ENCODE results near the gene LYSMD2.

DNA sequence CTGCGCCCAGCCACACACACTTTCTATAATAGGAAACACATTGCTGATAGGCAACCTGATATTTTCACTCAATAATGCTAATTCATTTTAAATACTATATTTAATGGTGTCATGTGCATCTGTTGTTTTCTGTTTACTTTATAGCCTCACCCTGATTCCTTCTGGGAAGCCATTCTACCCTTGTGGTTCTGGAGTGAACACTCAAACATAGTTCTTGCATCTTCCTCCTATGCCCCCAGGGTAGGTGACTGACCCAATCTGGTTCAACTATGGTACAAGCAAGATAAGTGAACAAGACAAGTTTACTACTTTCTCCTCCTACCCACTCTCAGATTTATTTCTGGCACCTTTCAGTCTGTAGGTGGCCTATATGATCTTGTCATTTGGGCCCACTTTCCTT is 60.4 kb downstream of the LYSMD2 start:
- TF ChIP-seq, protein P1, sequence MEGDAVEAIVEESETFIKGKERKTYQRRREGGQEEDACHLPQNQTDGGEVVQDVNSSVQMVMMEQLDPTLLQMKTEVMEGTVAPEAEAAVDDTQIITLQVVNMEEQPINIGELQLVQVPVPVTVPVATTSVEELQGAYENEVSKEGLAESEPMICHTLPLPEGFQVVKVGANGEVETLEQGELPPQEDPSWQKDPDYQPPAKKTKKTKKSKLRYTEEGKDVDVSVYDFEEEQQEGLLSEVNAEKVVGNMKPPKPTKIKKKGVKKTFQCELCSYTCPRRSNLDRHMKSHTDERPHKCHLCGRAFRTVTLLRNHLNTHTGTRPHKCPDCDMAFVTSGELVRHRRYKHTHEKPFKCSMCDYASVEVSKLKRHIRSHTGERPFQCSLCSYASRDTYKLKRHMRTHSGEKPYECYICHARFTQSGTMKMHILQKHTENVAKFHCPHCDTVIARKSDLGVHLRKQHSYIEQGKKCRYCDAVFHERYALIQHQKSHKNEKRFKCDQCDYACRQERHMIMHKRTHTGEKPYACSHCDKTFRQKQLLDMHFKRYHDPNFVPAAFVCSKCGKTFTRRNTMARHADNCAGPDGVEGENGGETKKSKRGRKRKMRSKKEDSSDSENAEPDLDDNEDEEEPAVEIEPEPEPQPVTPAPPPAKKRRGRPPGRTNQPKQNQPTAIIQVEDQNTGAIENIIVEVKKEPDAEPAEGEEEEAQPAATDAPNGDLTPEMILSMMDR (IDR thresholded peaks at IDR 0.05): no peak
- TF ChIP-seq POLR2A (IDR thresholded peaks at IDR 0.05): no peak

Data from heart left ventricle (tissue), 13 donors.